G401.6 (cell line): Measurements from ENCODE around the gene PTPN11.
"Not testable (repeated sequence)": the region's sequence is repeated elsewhere in the genome, so short reads cannot be mapped to it uniquely, and the experiment has no call there.

Experiments used
- FAIRE-seq: peaks from 2 replicates; lab custom pipeline; 2012; peaks lifted over from hg19 to GRCh38; lab: Jason Lieb, UNC

Gene PTPN11

DNA sequence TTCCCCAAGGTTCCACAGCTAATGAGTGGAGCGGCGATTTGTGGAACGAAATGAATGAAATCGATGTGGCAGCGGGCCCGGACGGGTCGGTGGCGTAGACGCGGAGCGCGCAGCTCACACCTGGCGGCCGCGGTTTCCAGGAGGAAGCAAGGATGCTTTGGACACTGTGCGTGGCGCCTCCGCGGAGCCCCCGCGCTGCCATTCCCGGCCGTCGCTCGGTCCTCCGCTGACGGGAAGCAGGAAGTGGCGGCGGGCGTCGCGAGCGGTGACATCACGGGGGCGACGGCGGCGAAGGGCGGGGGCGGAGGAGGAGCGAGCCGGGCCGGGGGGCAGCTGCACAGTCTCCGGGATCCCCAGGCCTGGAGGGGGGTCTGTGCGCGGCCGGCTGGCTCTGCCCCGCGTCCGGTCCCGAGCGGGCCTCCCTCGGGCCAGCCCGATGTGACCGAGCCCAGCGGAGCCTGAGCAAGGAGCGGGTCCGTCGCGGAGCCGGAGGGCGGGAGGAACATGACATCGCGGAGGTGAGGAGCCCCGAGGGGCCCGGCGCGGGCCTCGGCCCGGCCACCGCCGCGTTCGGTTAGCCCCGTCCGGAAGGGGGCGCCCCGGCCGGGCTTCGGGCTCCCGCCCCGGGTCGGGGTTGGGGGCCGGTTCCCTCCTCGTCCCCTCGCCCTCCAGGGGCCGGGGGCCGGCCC, at the start of gene PTPN11:
PTPN11 (plus strand) TSS at position 340 of the 689 bp plus-strand sequence; CDS start at position 505, 165 bp downstream.
- no peak for FAIRE-seq

DNA sequence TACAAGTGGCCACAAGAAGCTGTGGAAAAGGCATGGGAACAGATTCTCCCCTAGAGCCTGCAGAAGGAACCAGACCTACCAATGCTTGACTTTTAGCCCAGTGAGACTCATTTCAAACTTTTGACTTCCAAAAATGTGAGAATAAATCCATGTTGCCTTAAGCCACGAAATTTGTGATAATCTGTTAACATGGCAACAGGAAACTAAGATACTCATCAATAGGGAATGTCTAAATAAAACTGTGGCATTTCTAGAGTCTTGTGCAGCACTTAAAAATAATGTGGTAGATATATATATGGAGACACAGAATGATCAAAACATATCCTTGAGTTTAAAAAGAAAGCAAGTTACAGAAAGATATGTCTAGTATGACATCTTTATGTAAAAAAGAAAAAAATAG, 48.5 kb upstream of the PTPN11 start:
- FAIRE-seq: no peak

DNA sequence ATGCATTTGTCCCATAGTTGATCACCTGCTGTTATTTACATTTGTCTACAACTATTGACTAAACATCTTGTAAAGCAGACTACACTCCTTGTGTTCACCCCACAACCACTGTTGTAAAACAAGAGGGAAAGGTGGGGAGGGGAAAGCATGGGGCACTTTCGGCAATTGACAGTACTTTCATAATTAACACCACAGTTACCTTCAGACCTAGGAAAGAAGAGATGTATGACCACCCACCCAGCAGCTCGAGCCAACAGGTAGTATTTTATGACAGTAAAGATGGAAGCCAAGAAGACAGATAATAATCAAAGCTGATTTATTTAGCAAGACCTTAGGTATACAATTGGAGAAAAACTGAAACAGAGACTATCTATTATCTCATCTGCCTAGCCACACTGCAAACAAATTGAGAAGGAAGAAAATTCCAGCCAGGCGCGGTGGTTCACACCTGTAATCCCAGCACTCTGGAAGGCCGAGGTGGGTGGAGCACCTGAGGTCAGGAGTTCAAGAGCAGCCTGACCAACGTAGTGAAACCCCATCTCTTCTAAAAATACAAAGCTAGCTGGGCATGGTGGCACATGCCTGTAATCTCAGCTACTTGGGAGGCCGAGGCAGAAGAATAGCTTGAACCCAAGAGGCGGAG, 47.8 kb upstream of the PTPN11 start:
- no peak for FAIRE-seq

DNA sequence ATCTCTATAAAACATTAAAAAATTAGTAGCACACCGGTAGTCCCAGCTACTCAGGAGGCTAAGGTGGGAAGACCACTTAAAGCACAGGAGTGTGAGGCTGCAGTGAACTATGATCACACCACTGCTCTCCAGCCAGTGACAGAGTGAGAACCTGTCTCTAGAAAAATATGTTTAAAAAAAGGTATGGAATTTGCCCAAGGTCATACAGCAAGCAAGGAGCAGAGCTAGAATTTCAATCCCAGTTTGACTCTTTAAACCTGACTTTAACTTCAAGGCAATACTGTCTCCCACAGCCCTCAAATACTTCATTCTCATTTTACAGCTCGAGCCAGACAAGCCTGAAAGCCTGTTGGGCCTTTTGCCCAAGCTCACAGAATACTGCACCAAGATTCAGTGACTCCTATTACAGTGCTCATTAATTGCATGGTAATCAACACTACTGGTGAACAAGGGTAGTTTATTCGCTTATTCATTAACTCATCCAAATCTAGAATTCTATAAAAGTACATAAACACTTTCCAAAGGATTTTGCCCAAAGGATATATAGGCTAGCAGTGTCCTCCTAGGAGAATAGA, 44.5 kb upstream of the PTPN11 start:
- FAIRE-seq: no peak

DNA sequence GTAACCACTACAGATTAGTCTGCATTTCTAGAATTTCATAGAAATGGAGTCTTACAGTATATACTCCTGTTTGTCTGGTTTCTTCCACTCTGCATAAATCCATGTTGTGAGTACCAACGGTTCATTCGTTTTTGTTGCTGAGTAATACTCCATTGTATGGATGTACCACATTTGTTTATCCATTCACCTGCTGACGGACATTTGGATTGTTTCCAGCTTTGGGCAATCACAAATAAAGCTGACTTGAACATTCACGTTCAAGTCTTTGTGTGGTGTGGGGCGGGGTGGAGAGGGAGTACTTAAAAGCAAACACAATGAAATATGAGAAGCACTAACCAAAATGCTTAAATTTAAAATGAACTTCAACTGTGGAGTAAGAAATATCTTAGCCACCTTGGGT, 43.6 kb upstream of the PTPN11 start:
- FAIRE-seq: no peak

DNA sequence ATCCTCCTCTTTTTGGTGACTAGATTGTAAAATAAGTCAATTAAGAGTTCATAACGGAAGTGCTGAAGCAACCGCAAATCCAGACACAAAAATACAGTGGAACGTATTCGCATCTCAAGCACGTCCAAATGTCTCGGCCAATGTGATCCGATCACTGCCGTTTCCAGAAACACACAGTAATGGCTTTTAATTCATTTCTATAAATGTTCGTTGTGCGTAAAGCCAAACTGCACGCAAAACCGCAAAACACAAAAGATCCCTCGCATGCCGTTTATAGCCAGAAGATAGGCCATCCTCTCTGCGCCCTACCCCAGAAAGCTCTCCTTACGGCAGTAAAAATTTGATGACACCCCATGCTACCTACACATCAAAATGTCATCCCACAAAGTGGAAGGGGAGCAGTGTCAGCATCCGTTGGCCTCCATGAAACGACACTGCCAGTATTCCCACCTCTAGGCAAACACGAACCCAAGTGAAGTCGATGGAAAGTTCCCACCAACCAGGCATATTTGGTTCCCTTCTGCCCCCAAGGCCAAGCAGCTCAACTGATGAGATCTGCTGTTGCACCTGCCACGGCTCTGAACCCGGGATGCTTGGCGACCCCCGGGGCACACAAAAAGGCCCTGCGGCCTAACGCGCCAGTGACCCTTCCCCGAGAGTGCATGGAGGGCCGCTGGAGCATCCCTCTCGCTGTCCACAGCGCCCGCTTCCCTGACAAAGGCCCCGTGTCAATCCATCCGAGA, 37.9 kb upstream of the PTPN11 start:
- no peak for FAIRE-seq

DNA sequence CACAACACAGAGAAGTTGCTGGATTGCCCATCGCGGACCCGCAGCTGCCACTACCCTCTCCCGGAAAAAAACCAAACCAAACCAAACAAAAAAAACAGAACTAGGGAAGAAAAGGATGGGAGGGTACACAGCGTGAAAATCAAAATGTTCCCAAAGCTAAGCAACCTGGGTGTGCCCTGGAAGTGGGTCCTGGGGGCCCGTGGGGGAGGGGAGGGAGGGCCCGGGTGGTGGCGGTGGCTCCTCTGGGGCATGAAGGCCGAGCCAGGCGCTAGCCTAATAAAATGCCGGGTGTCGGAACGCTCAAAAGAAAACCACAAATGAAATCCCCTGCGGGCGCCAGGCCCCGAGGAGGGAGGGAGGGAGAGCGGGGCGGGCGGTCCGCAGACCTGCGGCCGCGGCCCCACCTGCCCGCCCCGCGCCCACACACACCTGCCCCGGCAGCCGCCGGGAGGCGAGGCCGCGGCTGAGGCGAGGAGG, 37.3 kb upstream of the PTPN11 start:
- no peak for FAIRE-seq

DNA sequence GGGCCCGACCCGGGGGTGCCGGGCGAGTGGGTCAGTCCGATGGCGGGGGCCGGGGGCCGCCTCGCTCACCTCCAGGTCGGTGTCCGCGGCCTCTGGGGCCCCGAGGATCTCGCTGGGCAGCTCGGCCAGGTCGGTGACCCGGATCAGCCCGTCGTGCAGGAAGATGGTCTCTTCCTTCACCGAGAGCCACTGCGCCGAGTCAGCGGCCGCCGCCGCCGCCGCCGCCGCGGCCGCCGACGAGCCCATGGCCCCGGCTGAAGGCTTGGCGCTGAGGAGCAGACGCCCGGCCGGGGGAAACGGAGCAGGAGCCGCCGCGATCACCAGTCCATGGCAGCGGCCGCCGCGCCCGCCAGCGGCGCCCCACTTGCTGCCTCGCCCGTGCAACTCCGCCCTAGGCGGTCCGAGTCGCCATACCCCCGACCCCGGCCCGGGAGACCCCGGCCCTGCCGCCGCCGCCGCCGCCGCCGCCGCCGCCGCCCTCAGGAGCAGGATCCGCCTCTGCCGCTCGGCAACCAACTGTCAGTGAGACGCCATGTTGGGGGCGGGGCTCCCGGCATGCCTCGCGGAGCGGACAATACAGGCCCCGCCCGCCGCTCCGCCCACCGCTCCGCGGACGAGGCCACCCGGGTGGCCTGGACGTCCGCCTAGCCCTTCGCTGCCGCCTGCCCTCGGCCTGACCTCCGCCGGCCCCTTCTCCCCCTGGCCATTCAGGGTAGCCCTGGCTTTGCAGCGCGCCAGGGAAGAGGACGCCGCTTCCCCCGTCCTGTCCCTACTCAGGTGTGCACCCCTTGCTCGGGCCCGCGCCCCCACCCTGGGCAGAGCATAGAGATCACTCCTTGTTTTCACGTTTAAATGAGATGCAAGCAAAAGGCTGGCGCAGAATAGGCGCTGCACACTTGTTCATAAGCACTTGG, 36.6 kb upstream of the PTPN11 start, which contains the start of gene HECTD4:
HECTD4 (minus strand) TSS at position 549 of the 914 bp plus-strand sequence; CDS start at position 246, 303 bp downstream.
- no peak for FAIRE-seq

DNA sequence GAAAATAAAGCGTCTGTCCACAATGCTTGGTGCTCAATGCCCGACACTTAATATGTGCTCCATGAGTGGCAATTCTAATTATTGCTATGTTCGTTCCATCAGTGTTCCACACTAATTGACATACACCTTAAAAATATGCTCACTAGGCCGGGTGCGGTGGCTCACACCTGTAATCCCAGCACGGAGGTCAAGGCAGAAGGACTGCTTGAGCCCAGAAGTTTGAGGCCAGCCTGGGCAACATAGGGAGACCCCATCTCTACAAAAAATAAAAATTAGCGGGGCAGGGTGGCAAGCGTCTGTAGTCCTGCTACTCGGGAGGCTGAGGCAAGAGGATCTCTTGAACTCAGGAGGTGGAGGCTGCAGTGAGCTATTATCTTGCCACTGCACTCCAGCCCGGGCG, 35.9 kb upstream of the PTPN11 start:
- FAIRE-seq: no peak

DNA sequence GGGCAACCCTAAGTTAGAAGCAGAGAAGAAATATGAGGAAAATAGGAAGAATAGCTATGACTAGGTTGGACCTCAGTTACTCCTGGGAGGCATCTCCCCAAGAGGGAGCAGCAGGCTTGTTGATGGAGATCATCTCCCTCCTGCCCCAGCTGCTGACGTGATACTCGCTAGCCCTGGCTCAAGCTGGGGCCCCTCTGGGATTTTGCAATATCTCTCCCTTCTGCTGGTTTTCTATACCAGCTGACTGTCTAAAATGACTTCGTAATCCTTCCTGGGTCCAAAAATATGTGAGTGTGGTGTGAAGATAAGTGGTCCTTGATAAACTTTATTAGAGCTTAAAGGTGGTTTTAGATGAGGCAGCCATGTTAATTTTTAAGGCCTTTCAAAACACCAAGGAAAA, 32.0 kb upstream of the PTPN11 start:
- FAIRE-seq: no peak

DNA sequence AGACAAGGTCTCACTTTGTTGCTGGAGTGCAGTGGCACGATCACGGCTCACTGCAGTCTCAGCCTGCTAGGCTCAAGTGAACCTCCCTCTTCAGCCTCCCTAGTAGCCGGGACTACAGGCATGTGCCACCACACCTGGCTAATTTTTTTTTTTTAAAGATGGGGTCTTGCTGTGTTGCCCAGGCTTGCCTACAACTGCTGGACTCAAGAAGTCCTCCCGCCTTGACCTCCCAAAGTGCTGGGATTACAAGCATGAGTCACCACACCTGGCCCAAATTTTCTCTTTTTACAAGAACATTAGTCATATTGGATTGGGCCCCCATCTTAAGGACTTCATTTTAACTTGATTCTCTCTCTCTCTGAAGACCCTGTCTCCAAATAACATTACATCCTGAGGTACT, 29.5 kb upstream of the PTPN11 start:
- FAIRE-seq: no peak

DNA sequence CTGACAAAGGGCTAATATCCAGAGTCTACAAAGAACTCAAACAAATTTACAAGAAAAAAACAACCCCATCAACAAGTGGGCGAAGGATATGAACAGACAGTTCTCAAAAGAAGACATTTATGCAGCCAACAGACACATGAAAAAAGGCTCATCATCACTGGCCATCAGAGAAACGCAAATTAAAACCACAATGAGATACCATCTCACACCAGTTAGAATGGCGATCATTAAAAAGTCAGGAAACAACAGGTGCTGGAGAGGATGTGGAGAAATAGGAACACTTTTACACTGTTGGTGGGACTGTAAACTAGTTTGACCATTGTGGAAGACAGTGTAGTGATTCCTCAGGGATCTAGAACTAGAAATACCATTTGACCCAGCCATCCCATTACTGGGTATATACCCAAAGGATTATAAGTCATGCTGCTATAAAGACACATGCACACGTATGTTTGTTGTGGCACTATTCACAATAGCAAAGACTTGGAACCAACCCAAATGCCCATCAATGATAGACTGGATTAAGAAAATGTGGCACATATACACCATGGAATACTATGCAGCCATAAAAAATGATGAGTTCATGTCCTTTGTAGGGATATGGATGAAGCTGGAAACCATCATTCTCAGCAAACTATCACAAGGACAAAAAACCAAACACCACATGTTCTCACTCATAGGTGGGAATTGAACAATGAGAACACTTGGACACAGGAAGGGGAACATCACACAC, 28.7 kb upstream of the PTPN11 start:
- not testable (repeated sequence) for FAIRE-seq

DNA sequence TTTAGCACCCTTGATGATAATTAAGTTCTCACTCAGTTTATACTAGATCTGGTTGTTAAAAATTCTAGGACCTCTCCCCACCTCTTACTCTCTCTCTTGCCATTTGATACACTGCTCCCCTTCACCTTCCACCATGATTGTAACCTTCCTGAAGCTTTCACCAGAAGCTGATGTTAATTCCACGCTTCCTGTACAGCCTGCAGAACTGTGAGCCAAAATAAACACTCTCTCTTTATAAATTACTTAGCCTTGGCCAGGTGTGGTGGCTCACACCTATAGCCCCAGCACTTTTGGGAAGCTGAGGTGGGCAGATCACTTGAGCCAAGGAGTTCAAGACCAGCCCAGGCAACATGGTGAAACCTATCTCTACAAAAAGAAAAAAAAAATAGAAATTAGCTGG, 25.4 kb upstream of the PTPN11 start:
- no peak for FAIRE-seq

DNA sequence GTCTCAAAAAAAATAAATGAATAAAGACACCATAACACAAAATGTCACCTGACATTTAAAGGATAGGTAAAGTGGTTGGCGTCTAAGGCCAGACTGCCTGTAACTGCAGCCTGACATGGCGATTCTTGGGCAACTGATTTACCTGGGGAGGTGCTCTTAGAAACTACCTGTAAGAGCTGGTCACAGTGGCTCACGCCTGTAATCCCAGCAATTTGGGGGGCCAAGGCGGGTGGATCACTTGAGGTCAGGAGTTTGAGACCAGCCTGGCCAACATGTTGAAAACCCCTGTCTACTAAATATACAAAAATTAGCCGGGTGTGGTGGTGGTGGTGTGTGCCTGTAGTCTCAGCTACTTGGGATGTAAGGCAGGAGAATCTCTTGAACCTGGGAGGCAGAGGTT, 17.7 kb upstream of the PTPN11 start:
- no peak for FAIRE-seq

DNA sequence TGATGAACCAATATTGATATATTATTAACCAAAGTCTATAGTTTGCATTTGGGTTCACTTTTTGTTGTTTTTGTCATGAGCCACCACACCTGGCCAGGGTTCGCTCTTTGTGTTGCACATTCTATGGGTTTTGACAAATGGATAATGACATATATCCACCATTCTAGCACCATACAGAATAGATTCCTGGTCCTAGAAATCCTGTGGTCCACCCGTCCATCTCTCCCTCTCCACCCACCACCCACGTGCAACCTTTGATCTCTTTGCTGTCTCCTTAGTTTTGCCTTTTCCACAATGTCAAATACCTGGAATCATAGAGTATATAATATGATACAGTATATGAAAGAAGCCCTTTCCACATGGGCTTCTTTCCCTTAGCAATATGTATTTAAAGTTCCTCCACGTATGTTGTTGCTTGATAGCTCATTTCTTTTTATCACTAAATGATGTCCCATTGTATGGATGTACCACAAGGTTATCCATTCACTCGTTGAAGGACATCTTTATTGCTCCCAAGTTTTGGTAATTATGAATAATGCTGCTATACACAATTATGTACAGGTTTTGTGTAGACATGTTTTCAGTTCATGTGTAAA, 16.7 kb upstream of the PTPN11 start:
- no peak for FAIRE-seq

DNA sequence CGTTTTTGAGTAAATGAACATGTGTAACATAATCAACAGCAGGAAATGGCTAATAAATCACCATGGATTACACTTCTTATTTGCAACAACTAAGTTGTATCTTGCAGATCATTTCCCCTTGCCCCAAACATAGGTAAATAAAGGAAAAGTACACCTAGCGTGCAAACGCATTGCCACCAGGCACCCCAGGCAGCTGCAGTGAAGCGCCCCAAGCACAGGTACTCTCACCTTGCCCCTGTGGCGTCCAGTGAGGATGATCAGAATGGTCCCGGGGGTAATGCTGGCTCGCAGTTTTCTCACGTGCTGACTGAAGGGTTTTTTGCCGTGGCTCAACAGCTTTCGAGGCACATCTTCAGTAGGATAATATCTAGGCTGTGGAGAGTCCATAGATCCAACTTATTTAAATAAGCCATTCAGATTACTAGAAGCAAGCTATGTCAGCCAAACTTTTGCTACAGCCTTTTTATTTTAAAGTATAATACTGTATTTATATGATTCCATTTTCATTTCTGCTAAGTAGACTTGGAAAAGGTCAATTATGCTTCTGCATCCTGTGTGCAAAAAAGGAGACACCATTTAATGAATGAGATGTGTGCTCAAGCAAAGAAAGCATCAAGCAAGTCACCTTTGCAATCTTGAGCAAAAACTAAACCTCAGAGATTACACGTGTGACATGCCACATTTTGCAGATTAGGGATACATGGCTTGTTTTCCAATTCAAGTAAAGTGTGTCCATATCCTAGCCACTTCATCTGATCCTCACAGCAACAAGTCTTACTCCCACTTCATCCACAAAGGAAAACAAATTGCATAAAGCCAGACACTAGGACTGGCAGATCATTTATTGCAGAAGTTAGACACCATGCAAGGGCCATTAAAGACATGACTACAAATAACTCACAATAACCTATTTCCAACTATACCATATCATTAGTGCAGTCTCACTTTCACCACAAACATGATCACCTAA, 11.9 kb upstream of the PTPN11 start:
- FAIRE-seq: no peak

DNA sequence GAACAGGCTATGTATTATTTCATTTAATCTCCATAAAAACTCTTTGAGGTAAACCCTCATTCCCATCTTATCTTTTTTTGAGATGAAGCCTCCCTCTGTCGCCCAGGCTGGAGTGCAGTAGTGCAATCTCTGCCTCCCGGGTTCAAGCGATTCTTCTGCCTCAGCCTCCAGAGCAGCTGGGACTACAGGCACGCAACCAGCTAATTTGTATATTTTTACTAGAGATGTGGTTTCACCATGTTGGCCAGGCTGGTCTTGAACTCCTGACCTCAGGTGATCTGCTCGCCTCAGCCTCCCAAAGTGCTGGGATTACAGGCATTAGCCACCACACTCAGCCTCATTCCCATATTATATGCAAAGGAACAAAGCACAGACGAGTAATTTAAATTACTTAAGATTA, 11.1 kb upstream of the PTPN11 start:
- FAIRE-seq: not testable (repeated sequence)

DNA sequence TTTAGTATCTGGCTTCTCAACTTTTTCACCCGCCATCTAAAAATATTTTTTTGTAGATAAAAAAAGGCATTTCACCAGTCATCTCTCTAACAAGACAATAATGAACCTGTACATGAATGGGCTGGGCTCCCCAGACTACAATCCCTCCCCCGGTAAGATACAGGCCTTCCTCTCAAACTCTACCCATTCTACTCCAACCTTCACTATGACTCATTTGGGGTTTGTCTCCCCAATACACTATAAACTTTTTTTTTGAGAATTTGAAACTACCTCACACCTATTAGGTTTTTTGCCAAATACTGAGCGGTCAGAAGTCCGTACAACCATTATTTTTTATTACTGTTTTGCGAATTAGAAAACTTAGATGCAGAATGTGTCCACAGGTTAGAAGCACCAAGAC, 10.1 kb upstream of the PTPN11 start:
- FAIRE-seq: no peak
